Thymus (tissue), 11 donors: ENCODE data around the gene CBX8. TPM values are rescaled to one million over a fixed set of nuclear protein-coding genes. Genes with fewer than 3 reads are reported as not detected.

Experiments
- DNase-seq, 9 donors: peaks; one replicate each; pipeline ENCODE4 v3.0.0-alpha.2; 2013; ENCODE audit warnings: low spot score in 9 of 9, low read depth in 6 of 9, missing footprints in 1 of 9
- H3K27ac ChIP-seq, 2 donors: one replicate each; pipeline ENCODE4 v1.5.1; 2013; ENCODE audit warnings: control low read depth in 1 of 2, low read depth in 1 of 2, low read length in 1 of 2, mild to moderate bottlenecking in 1 of 2, moderate library complexity in 1 of 2
- H3K27me3 ChIP-seq, 2 donors: one replicate each; pipeline ENCODE4 v1.5.1; 2013; ENCODE audit warnings: low read length in 1 of 2; ENCODE audit not compliant: control insufficient read depth in 2 of 2, insufficient read depth in 1 of 2
- H3K36me3 ChIP-seq, 2 donors: one replicate each; pipeline ENCODE4 v1.5.1; 2013; ENCODE audit warnings: low read length in 1 of 2, mild to moderate bottlenecking in 1 of 2, moderate library complexity in 1 of 2; ENCODE audit not compliant: control insufficient read depth in 2 of 2, insufficient read depth in 2 of 2
- H3K4me1 ChIP-seq, 2 donors: one replicate each; pipeline ENCODE4 v1.5.1; 2013; ENCODE audit warnings: low read length in 2 of 2; ENCODE audit not compliant: control insufficient read depth in 2 of 2, insufficient read depth in 2 of 2
- H3K4me3 ChIP-seq, 2 donors: one replicate each; pipeline ENCODE4 v1.5.1; 2013; ENCODE audit warnings: low read length in 2 of 2, control low read depth in 1 of 2, mild to moderate bottlenecking in 1 of 2
- H3K9me3 ChIP-seq, 2 donors: one replicate each; pipeline ENCODE4 v1.5.1; 2013; ENCODE audit warnings: low read length in 1 of 2, mild to moderate bottlenecking in 1 of 2; ENCODE audit not compliant: control insufficient read depth in 2 of 2, insufficient read depth in 1 of 2
- WGBS: extraction: QIAGEN DNeasy Blood & Tissue Kit; methylation state at CpG from one replicate; pipeline ENCODE4 v1.1.7; 2013; 5-methylcytosine and 5-hydroxymethylcytosine counted together
- polyA plus RNA-seq: library from polyadenylated mRNA; stranded (reverse); fragments of 200-250 nt; gene quantifications from one replicate; pipeline ENCODE4 v1.2.3, GENCODE V29; 2013
- total RNA-seq: library from RNA; stranded (reverse); fragments of 120-200 nt; gene quantifications from one replicate; pipeline ENCODE4 v1.2.4, GENCODE V29; 2013
- donor health status: healthy.

The CBX8 gene
- total and polyA plus RNA-seq, 2 donors, result 7.4 to 12.8 TPM

DNA sequence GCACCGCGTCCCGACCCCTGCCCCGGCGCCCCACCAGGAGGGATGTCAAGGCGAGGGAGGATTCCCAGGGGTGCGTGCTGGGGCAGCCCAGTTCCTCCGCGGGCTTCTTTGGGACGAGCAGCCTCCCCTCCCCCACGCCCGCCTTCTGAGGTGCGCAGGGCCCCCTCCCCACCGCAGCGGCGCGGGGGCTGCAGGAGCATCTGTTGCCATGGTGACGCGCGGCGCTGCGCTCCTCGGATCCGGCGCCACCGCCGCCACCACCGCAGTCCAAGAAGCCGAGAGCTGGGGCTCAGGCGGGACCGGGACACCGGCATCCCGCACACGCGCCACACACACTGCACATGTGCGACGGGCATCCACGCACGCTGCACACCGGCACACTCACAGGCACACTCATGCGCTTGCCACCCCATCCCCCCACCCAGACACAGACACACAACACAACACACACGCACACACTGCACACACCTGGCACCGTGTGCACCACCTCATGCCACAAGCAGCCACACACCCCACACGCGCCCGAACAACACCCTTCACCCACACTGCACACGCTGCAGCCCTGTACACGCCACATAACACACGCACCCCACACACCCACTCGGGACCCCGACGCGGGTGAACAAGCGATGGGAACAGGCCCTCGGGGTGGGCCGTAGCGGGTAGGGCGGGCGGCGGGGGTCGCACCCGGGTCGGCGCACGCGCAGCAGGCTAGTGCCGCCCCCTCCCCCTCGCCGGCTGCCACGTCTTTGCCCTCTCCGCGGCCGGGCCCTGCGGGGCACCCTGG lies 49.2 kb downstream of the CBX8 start:
- no peak overlapping the region for H3K4me3 ChIP-seq
- no peak overlapping the region for H3K27ac ChIP-seq
- WGBS, result 5% methylated on average over 74 of the region's 74 CpGs
- peaks cover 5 to 26% of the 10 kb centered on the region in 2 donors for H3K4me1 ChIP-seq
- peaks cover 2 to 5% of the 10 kb centered on the region in 2 donors for H3K9me3 ChIP-seq
- no peaks in the 10 kb centered on the region for H3K36me3 ChIP-seq
- DNase-seq, result peak in 4 of 9 donors; percentile 26 to 63 (median 44)
- H3K27me3 ChIP-seq, result peaks cover 43 to 75% of the 10 kb centered on the region in 2 donors

GRCh38 chr17:79746889-79747507 lies 49.9 kb downstream of the CBX8 start:
- no peak for DNase-seq
- peaks cover 41 to 77% of the 10 kb centered on the region in 2 donors for H3K27me3 ChIP-seq
- no peak overlapping the region for H3K27ac ChIP-seq
- peaks cover 2 to 5% of the 10 kb centered on the region in 2 donors for H3K9me3 ChIP-seq
- no peaks in the 10 kb centered on the region for H3K36me3 ChIP-seq
- WGBS, result 51% methylated on average over 22 of the region's 22 CpGs
- H3K4me1 ChIP-seq, result peaks cover 5 to 29% of the 10 kb centered on the region in 2 donors
- H3K4me3 ChIP-seq, result no peak overlapping the region

- Histone ChIP-seq H3K4me1 (peaks cover 5 to 33% of the 10 kb centered on the region in 2 donors), H3K9me3 (peaks cover 2 to 5% of the 10 kb centered on the region in 2 donors), H3K27ac (no peak overlapping the region), H3K36me3 (no peaks in the 10 kb centered on the region), H3K27me3 (peaks cover 41 to 77% of the 10 kb centered on the region in 2 donors), H3K4me3 (no peak overlapping the region)
- 56% methylated on average over 6 of the region's 6 CpGs for WGBS
- no peak for DNase-seq
These were observed 51.2 kb downstream of the CBX8 start for GRCh38 chr17:79745641-79746105.

DNA sequence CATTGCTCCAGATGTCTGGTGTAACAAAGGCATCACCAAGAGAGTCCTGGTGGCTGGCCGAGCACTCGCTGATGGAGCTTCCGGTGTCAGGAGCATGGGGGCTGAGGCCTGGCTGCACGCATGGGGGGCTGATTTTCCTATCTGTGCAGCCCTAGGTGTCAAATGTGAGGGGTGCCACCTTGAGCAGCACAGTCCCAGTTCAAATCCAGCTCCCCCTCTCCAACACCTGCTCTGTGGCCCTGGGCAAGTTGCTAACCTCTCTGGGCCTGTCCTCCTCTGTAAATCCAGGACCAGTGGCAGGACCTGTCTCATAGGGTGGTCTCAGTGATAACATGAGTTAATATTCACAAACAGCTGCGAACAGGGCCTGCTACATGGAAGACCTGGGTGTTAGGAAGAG lies 53.3 kb downstream of the CBX8 start:
- H3K36me3 ChIP-seq, result no peaks in the 10 kb centered on the region
- WGBS, result 97% methylated on average over 5 of the region's 5 CpGs
- H3K4me1 ChIP-seq, result peaks cover 5 to 33% of the 10 kb centered on the region in 2 donors
- H3K4me3 ChIP-seq, result no peak overlapping the region
- peaks cover 2 to 5% of the 10 kb centered on the region in 2 donors for H3K9me3 ChIP-seq
- H3K27ac ChIP-seq, result no peak overlapping the region
- DNase-seq, result no peak
- peaks cover 38 to 77% of the 10 kb centered on the region in 2 donors for H3K27me3 ChIP-seq

DNA sequence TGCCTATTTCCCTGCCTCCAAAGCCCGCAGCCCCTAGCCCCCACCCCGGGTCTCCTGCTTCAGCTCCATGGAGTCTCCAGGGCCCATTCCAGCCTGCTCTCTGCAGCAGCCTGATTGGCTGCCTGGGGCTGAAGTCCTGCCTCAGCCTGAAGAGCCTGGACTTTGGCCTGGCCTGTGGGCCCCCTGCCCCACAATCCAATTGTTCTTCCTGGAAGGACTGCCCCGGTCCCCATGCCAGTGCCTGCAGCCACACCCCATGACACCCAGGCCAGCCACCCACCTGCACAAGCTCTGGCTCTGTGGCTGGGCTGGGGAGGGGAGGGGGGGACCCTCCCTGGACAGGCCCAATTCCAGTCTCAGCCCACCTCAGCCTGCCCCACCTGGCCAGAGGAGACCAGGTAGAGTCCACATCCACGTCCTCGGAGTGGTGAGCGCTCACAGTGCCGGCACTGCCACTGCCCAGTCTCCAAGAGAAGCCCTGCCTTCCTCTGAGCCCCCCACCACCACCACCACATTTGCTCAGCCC lies 53.9 kb downstream of the CBX8 start:
- H3K27me3 ChIP-seq, result peaks cover 32 to 77% of the 10 kb centered on the region in 2 donors
- 95% methylated on average over 7 of the region's 7 CpGs for WGBS
- H3K4me3 ChIP-seq, result no peak overlapping the region
- peaks cover 5 to 33% of the 10 kb centered on the region in 2 donors for H3K4me1 ChIP-seq
- no peak for DNase-seq
- no peak overlapping the region for H3K27ac ChIP-seq
- no peaks in the 10 kb centered on the region for H3K36me3 ChIP-seq
- peaks cover 2 to 5% of the 10 kb centered on the region in 2 donors for H3K9me3 ChIP-seq

DNA sequence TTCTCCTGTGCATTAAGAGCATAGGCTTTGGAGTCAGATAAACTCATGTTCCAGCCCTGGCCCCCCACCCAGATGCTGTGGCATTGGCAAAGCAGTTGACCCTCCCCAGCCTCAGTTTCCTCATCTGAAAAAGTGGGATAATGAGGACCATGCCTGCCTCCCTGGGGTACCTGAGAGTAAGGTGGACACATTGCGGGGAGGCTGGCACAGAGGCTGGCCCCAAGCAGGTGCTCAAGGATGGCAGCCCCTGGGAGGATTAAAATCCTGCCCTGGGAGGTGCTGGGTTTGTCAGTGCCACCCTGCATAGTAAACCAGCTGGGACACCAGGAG lies 54.3 kb downstream of the CBX8 start:
- Histone ChIP-seq H3K36me3 (no peaks in the 10 kb centered on the region), H3K27me3 (peaks cover 27 to 77% of the 10 kb centered on the region in 2 donors), H3K4me1 (peaks cover 5 to 29% of the 10 kb centered on the region in 2 donors), H3K9me3 (peaks cover 0 to 5% of the 10 kb centered on the region in 2 donors), H3K27ac (no peak overlapping the region), H3K4me3 (no peak overlapping the region)
- DNase-seq, result no peak
- 92% methylated on average over 1 of the region's 1 CpG for WGBS

Other genes with a start within 250 kb of the CBX8 start
- 0.05 TPM for gene RBFOX3, start 186.0 kb downstream of the CBX8 start, total RNA-seq
- gene RBFOX3, start 186.0 kb downstream of the CBX8 start, polyA plus RNA-seq, result 0.39 TPM
- 0.05 TPM for gene ENPP7, start 66.1 kb downstream of the CBX8 start, total RNA-seq
- gene ENPP7, start 66.1 kb downstream of the CBX8 start, polyA plus RNA-seq, result 0.09 TPM
- 12.8 TPM for gene CBX2, start 18.9 kb downstream of the CBX8 start, total RNA-seq
- 4.4 TPM for gene CBX2, start 18.9 kb downstream of the CBX8 start, polyA plus RNA-seq
- gene CBX4, start 42.4 kb upstream of the CBX8 start, total RNA-seq, result 26.9 TPM
- 32.1 TPM for gene CBX4, start 42.4 kb upstream of the CBX8 start, polyA plus RNA-seq
- gene TBC1D16, start 238.8 kb upstream of the CBX8 start, total RNA-seq, result 3.7 TPM
- gene TBC1D16, start 238.8 kb upstream of the CBX8 start, polyA plus RNA-seq, result 4.2 TPM
- gene CCDC40, start 239.6 kb upstream of the CBX8 start, total RNA-seq, result 0.57 TPM
- gene CCDC40, start 239.6 kb upstream of the CBX8 start, polyA plus RNA-seq, result 1.5 TPM